Bronchial epithelial cell (primary cell): ENCODE measurements around the gene CISD1. TPM values are rescaled to one million over a fixed set of nuclear protein-coding genes. Genes with fewer than 3 reads are reported as not detected.

Experiments used
- DNase-seq: peaks from one replicate; pipeline ENCODE4 v3.0.0-alpha.2; 2010; ENCODE audit warnings: low read depth
- FAIRE-seq: peaks from 2 replicates; lab custom pipeline; 2011; peaks lifted over from hg19 to GRCh38; lab: Jason Lieb, UNC
- H3K27me3 ChIP-seq: 2 replicates; pipeline ENCODE4 v1.5.1; 2011; ENCODE audit warnings: low read length; ENCODE audit not compliant: control insufficient read depth, insufficient read depth
- H3K36me3 ChIP-seq: 2 replicates; pipeline ENCODE4 v1.5.1; 2011; ENCODE audit warnings: low read length; ENCODE audit not compliant: control insufficient read depth, insufficient read depth
- H3K4me3 ChIP-seq: 2 replicates; pipeline ENCODE4 v1.5.1; 2011; ENCODE audit warnings: mild to moderate bottlenecking, low read depth, low read length, control low read depth
- total RNA-seq: library from RNA; depleted of rRNA; stranded (reverse); fragments of >200 nt; gene quantifications from 2 replicates; pipeline ENCODE4 v1.2.1, GENCODE V29; 2014
- TF ChIP-seq, protein P1 (sequence below): IDR thresholded peaks from 2 replicates; pipeline ENCODE4 v1.5.1; 2011; ENCODE audit warnings: mild to moderate bottlenecking, moderate library complexity, low read length, control low read depth, inconsistent platforms; ENCODE audit not compliant: insufficient read depth, severe bottlenecking

CISD1 gene
- total RNA-seq, 1 donor from 2014 or later: 13.4 TPM

DNA sequence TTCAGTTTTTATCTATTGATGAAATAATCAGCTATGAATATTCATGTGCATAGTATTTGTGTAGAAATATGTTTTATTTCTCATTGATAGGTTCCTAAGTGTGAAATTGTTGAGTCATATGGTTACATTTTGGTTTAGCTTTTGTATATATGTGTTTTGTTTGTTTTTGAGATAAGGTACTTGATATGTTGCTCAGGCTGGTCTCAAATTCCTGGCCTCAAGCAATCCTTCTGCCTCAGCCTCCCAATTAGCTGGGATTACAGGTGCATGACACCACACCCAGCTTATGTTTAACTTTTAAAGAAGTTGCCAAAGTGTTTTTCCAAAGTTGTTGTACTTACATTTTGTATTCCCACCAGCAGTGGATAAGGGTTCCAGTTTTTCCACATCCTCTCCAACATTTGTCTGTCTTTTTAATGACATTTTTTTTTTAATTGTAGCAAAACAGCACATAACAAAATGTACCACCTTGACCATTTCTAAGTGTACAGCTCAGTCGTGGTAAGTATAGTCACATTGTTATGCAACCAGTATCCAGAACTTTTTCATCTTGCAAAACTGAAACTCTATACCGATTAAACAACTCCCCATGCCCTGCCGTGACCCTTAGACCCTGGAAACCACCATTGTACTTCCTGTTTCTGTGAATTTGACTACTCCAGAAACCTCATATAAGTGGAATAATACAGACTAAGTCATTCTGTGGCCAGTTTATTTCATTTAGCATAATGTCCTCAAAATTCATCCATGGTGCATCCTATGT lies 53.3 kb downstream of the CISD1 start:
- H3K4me3 ChIP-seq: no peak overlapping the region
- no peaks in the 10 kb centered on the region for H3K27me3 ChIP-seq
- TF ChIP-seq, protein P1, sequence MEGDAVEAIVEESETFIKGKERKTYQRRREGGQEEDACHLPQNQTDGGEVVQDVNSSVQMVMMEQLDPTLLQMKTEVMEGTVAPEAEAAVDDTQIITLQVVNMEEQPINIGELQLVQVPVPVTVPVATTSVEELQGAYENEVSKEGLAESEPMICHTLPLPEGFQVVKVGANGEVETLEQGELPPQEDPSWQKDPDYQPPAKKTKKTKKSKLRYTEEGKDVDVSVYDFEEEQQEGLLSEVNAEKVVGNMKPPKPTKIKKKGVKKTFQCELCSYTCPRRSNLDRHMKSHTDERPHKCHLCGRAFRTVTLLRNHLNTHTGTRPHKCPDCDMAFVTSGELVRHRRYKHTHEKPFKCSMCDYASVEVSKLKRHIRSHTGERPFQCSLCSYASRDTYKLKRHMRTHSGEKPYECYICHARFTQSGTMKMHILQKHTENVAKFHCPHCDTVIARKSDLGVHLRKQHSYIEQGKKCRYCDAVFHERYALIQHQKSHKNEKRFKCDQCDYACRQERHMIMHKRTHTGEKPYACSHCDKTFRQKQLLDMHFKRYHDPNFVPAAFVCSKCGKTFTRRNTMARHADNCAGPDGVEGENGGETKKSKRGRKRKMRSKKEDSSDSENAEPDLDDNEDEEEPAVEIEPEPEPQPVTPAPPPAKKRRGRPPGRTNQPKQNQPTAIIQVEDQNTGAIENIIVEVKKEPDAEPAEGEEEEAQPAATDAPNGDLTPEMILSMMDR: no peak
- DNase-seq (peak; percentile 36), FAIRE-seq (no peak)
- no peaks in the 10 kb centered on the region for H3K36me3 ChIP-seq

DNA sequence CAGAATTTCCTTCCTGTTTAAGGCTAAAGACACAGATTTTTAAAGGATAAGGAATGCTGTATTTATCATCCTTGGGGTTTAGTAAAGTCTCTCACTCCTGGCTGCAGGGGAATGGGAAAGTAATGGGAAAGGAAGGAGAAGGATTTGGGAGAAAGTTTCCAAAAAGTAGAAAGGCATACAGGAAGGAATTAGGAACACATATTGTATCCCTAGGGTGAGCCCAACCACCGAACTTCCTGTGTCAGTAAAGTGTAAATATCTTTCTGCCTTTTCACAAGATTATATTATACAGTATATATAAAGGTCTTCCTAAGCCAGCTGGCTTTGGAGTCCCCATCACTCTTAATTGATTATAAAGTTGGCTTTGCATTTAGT lies 53.9 kb downstream of the CISD1 start:
- H3K36me3 ChIP-seq: no peaks in the 10 kb centered on the region
- H3K27me3 ChIP-seq: no peaks in the 10 kb centered on the region
- FAIRE-seq (no peak), DNase-seq (no peak)
- TF ChIP-seq, protein P1: no peak
- no peak overlapping the region for H3K4me3 ChIP-seq

DNA sequence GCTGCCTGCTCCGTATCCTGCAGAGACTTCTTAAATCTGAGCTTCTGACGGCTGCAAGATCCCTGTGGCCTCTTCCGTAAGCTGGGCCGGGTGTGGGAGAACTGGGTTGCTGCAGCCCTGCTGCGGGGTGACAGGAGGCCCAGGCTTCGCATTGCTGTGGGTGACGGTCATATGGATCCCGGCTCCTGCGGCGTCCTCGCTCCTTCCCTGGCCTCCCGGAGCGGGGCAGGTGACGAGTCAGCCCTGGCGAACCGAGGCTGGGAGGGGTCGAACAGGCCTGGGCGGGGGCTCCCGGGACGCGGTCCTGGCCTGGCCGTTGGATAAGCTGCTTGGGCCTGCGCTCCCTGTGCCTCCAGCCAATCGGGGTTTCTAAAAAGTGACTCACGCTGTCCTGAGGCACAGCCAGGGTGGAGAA lies 58.0 kb downstream of the CISD1 start:
- TF ChIP-seq, protein P1: no peak
- FAIRE-seq (no peak), DNase-seq (peak; percentile 14)
- Histone ChIP-seq H3K36me3 (no peaks in the 10 kb centered on the region), H3K27me3 (no peaks in the 10 kb centered on the region), H3K4me3 (no peak overlapping the region)

DNA sequence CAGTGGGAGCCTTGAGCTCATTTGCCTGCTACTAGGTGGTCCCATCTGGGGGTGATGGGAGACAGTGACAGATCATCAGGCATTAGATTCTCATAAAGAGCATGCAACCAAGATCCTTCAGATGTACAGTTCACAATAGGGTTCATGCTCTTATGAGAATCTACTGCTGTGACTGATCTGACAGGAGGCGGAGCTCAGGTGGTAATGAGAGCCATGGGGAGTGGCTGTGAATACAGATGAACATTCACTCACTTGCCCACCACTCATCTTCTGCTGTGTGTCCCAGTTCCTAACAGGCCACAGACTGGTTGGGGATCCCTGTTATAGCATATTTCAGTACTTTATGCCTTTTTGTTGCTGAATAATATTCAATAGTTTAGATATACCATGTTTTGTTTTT lies 59.3 kb downstream of the CISD1 start:
- TF ChIP-seq, protein P1: no peak

DNA sequence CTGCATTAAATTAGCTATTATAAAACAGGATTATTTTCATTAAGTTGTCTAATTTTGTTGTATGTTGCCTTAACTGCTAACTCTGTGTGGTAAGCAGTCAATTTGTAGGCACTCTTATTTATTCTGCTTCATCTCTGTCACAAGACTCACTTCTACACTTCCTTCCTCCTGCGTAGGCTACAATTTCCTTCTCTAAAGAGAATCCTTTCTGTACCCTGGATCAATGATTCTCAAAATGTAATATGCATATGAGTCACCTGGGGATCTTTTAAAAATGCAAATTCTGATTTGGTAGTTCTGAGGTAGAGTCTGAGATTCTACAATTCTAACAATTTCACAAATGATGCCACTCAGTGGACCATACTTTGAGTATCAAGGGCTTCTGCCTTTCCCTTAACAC lies 61.5 kb downstream of the CISD1 start:
- no peaks in the 10 kb centered on the region for H3K27me3 ChIP-seq
- no peak for DNase-seq
- TF ChIP-seq, protein P1: no peak
- no peak for FAIRE-seq
- no peak overlapping the region for H3K4me3 ChIP-seq
- H3K36me3 ChIP-seq: no peaks in the 10 kb centered on the region

More for the DNA sequence above, 59.3 kb downstream of the CISD1 start:
- Histone ChIP-seq H3K27me3 (no peaks in the 10 kb centered on the region), H3K4me3 (no peak overlapping the region), H3K36me3 (no peaks in the 10 kb centered on the region)
- no peak for FAIRE-seq
- no peak for DNase-seq

DNA sequence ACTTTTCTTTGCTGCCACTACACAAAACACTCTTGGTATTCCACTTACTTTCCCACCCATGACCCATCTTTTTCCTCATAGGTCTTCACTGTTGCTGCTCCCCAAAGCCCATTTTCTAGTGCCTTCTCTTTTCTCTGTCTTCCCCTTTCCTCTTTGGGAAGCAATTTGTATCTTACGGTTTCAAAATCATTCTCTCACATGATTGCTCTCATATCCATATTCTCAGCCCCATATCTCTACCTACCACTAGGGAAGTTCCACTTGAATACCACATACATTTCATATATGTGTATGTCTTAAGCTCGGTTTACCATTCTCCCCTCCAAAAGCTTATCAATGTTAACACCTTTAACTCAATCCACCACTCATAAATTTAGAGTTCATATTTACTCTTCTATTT lies 62.7 kb downstream of the CISD1 start:
- TF ChIP-seq, protein P1: no peak
- FAIRE-seq: no peak
- DNase-seq: no peak

More for the DNA sequence above, 62.7 kb downstream of the CISD1 start:
- no peaks in the 10 kb centered on the region for H3K36me3 ChIP-seq
- H3K4me3 ChIP-seq: no peak overlapping the region
- no peaks in the 10 kb centered on the region for H3K27me3 ChIP-seq
